Smooth muscle cell (in vitro differentiated cells): ENCODE data around the gene SLC29A4. TPM values are rescaled to one million over a fixed set of nuclear protein-coding genes. Genes with fewer than 3 reads are reported as not detected.
"Not testable (repeated sequence)": the region's sequence is repeated elsewhere in the genome, so short reads cannot be mapped to it uniquely, and the experiment has no call there.

ENCODE experiments used
- DNase-seq: peaks from one replicate; lab custom pipeline; 2025; ENCODE audit not compliant: unreplicated experiment; lab: John Stamatoyannopoulos, UW
- H2AFZ ChIP-seq: fragments of 200-600 bp; sonication (generic); 2 replicates; pipeline ENCODE4 v1.6.0; 2016; ENCODE audit warnings: antibody characterized with exemption, low read depth, mild to moderate bottlenecking
- H3F3A ChIP-seq: fragments of 200-600 bp; sonication (generic); 2 replicates; pipeline ENCODE4 v1.6.0; 2017; ENCODE audit warnings: antibody characterized with exemption, low read depth
- H3K27ac ChIP-seq: fragments of 200-600 bp; sonication (generic); 2 replicates; pipeline ENCODE4 v1.5.1; 2016; ENCODE audit warnings: low read depth, mild to moderate bottlenecking
- H3K27me3 ChIP-seq: fragments of 200-600 bp; sonication (generic); 2 replicates; pipeline ENCODE4 v1.6.1; 2016; ENCODE audit warnings: low read depth, mild to moderate bottlenecking
- H3K36me3 ChIP-seq: fragments of 200-600 bp; sonication (generic); 2 replicates; pipeline ENCODE4 v1.5.1; 2016; ENCODE audit warnings: low read depth
- H3K4me1 ChIP-seq: fragments of 200-600 bp; sonication (generic); 2 replicates; pipeline ENCODE4 v1.5.1; 2016; ENCODE audit warnings: low read depth
- H3K4me2 ChIP-seq: fragments of 200-600 bp; sonication (generic); 2 replicates; pipeline ENCODE4 v1.6.0; 2016; ENCODE audit warnings: mild to moderate bottlenecking
- H3K4me3 ChIP-seq: fragments of 200-600 bp; sonication (generic); 2 replicates; pipeline ENCODE4 v1.5.1; 2016; ENCODE audit warnings: mild to moderate bottlenecking
- H3K79me2 ChIP-seq: fragments of 200-600 bp; sonication (generic); 2 replicates; pipeline ENCODE4 v1.6.0; 2016; ENCODE audit warnings: low read depth, mild to moderate bottlenecking
- H3K9ac ChIP-seq: fragments of 200-600 bp; sonication (generic); 2 replicates; pipeline ENCODE4 v1.6.0; 2016; ENCODE audit warnings: low read depth
- H3K9me3 ChIP-seq: fragments of 200-600 bp; sonication (generic); replicated peaks from 2 replicates; pipeline ENCODE4 v1.5.1; 2016; ENCODE audit warnings: low read depth
- H4K20me1 ChIP-seq: fragments of 200-600 bp; sonication (generic); 2 replicates; pipeline ENCODE4 v1.6.0; 2016; ENCODE audit warnings: low read depth
- WGBS: methylation state at CpG from one replicate; pipeline ENCODE4 v1.1.7; 2016; ENCODE audit warnings: low lambda C conversion rate; 5-methylcytosine and 5-hydroxymethylcytosine counted together
- polyA plus RNA-seq: library from polyadenylated mRNA; unstranded; fragments of >200 nt; fragmentation: Nextera tagmentation; extraction: Ambion mirVana; gene quantifications from 2 replicates; pipeline ENCODE4 v1.2.1, GENCODE V29; 2016
- total RNA-seq: library from RNA; depleted of rRNA; stranded (reverse); fragments of >200 nt; gene quantifications from 2 replicates; pipeline ENCODE4 v1.2.3, GENCODE V29; 2014
- TF ChIP-seq, protein P1 (sequence below): fragments of 200-600 bp; sonication (generic); IDR thresholded peaks from 2 replicates; pipeline ENCODE4 v1.5.1; 2017; ENCODE audit warnings: borderline replicate concordance, mild to moderate bottlenecking, antibody characterized with exemption; ENCODE audit not compliant: insufficient read depth, poor library complexity, severe bottlenecking

Gene SLC29A4
- total and polyA plus RNA-seq, 2 experiments from 2014 or later = 3.7 to 16.6 TPM

DNA sequence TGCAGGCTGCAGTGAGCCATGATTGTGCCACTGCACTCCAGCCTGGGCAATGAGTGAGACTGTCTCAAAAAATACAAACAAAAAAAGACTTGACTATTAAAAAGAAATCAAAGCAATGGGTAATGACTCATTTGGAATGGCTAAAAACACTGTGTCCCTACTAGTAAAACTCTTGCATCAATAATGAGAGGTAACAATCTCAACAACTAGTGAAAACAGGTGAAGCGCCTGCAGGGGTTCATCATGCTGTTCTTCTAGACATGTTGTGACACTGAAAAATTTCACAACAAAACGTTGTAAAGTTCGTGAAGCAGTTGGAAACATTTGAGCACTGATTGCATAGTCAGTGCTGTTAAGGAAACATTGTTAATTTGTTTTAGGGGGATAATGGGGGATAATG, 26.9 kb upstream of the SLC29A4 start:
- Histone ChIP-seq H3K4me2 (no peak overlapping the region), H3K79me2 (no peaks in the 10 kb centered on the region), H2AFZ (no peak overlapping the region), H3K9ac (no peak overlapping the region), H3F3A (no peaks in the 10 kb centered on the region), H3K36me3 (no peaks in the 10 kb centered on the region), H3K27ac (no peak overlapping the region), H3K9me3 (no peaks in the 10 kb centered on the region), H3K4me1 (no peaks in the 10 kb centered on the region), H3K27me3 (no peaks in the 10 kb centered on the region), H3K4me3 (no peak overlapping the region), H4K20me1 (no peaks in the 10 kb centered on the region)
- TF ChIP-seq, protein P1, sequence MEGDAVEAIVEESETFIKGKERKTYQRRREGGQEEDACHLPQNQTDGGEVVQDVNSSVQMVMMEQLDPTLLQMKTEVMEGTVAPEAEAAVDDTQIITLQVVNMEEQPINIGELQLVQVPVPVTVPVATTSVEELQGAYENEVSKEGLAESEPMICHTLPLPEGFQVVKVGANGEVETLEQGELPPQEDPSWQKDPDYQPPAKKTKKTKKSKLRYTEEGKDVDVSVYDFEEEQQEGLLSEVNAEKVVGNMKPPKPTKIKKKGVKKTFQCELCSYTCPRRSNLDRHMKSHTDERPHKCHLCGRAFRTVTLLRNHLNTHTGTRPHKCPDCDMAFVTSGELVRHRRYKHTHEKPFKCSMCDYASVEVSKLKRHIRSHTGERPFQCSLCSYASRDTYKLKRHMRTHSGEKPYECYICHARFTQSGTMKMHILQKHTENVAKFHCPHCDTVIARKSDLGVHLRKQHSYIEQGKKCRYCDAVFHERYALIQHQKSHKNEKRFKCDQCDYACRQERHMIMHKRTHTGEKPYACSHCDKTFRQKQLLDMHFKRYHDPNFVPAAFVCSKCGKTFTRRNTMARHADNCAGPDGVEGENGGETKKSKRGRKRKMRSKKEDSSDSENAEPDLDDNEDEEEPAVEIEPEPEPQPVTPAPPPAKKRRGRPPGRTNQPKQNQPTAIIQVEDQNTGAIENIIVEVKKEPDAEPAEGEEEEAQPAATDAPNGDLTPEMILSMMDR = no peak
- no peak for DNase-seq
- 80% methylated on average over 3 of the region's 3 CpGs for WGBS

DNA sequence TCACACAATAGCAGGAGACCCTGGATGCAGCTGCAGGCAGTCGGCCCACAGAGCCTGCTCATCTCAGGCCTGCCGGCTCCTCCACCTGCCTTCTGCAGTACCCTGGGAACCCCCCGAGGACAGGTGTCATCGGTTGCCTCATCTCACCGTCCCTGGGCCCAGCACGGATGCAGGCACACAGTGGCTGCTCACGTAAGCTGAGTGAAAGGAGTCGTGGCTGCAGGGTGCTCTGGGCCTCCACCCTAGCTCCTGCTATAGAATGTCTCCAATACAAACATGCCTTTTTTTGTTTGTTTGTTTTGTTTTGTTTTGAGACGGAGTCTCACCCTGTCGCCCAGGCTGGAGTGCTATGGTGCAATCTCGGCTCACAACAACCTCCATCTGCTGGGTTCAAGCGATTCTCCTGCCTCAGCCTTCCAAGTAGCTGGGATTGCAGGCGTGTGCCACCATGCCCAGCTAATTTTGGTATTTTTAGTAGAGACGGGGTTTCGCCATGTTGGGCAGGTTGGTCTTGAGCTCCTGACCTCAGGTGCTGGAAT, 22.1 kb upstream of the SLC29A4 start:
- not testable (repeated sequence) for H3K27me3 ChIP-seq, H3F3A ChIP-seq, H3K4me2 ChIP-seq, H2AFZ ChIP-seq, H3K4me3 ChIP-seq, H3K79me2 ChIP-seq, H3K36me3 ChIP-seq, H3K4me1 ChIP-seq, DNase-seq, H4K20me1 ChIP-seq, H3K9me3 ChIP-seq, H3K9ac ChIP-seq, H3K27ac ChIP-seq
- WGBS = 95% methylated on average over 15 of the region's 15 CpGs

DNA sequence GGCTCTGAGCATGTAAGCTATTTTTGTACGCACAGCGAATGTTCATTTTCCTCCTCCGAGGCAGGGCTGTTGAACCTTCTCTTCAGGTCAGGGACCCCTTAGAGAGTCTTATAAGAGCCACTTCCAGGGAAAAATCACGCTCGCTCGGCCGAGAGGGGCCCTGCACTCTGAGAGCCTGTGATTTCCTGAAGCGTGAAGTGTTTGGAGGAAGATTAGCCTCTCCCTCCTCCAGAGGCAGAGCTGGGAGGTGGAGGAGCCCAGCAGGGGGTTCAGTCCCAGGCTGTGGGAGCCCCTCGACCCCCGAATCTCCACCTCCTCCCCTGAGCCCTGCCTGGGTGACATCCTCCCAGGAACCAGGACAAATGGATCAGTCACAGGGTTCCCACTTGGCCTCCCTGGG, 19.7 kb upstream of the SLC29A4 start:
- H3K9ac ChIP-seq, H3K27me3 ChIP-seq, H3K4me3 ChIP-seq, H3K27ac ChIP-seq, H3F3A ChIP-seq, H3K4me1 ChIP-seq, H3K36me3 ChIP-seq, H3K4me2 ChIP-seq, DNase-seq, H2AFZ ChIP-seq, H4K20me1 ChIP-seq, H3K79me2 ChIP-seq, H3K9me3 ChIP-seq: not testable (repeated sequence)
- WGBS = 83% methylated on average over 9 of the region's 10 CpGs

DNA sequence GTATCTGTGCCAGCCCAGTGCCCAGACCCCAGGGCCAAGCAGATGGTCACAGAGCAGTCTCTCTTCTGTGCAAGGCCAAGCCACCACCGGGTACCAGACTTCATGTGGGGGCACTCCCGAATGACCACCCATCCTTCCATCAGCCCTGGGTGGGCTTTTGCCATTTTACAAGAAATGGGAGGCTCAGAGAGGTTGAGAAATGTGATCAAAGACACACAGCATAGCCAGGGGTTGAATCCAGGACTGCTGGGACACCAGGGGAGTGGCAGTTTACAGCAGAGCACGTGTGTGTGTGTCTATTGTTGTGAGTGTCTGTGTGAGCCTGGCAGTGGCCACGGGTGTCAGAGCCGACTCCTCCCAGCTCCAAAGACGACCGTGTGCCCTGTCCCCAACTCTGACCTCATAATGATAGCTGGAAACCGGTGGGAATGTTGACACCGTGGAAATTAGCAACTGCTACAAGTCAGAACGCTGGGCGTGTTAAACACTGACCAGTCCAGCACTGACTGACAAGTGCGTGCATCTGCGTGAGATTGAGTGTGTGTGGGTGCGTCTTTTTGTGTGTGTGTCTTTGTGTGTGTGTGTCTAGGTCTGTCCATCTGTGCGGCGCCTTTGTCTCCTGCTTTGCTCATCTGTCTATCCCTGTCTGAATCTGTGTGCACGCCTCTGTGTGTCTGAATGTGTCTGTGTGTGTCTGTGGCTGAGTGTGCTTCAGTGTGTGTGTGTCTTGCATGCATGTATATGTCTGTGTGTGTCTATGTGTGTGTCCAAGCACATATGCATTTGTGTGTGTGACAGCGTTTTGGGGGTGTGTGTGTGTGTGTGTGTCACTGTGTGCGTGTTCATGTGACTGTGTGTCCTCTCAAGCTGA, 17.2 kb upstream of the SLC29A4 start:
- no peak for DNase-seq
- H3K9me3 ChIP-seq = no peaks in the 10 kb centered on the region
- no peak overlapping the region for H2AFZ ChIP-seq
- H3K27ac ChIP-seq = no peak overlapping the region
- H3F3A ChIP-seq = no peaks in the 10 kb centered on the region
- no peak overlapping the region for H3K4me2 ChIP-seq
- TF ChIP-seq, protein P1 = no peak
- H3K36me3 ChIP-seq = no peaks in the 10 kb centered on the region
- H3K9ac ChIP-seq = no peak overlapping the region
- no peaks in the 10 kb centered on the region for H3K4me1 ChIP-seq
- H4K20me1 ChIP-seq = no peaks in the 10 kb centered on the region
- no peaks in the 10 kb centered on the region for H3K27me3 ChIP-seq
- WGBS = 77% methylated on average over 19 of the region's 19 CpGs
- H3K79me2 ChIP-seq = no peaks in the 10 kb centered on the region
- H3K4me3 ChIP-seq = no peak overlapping the region
